Transverse colon (tissue), 4 donors: Measurements from ENCODE around the gene SLC27A4. TPM values are rescaled to one million over a fixed set of nuclear protein-coding genes. Genes with fewer than 3 reads are reported as not detected.
A peak's percentile ranks its signal among the peaks of the same experiment; 100 is the strongest.

Experiments used
- DNase-seq: peaks from one replicate; pipeline ENCODE4 v3.0.0-alpha.2; 2019
- H3K27ac ChIP-seq, 4 donors: fragments of 200-600 bp; sonication (generic); 2 replicates each; pipeline ENCODE4 v1.5.1; 2016 to 2018; ENCODE audit warnings: inconsistent platforms in 4 of 4
- H3K27me3 ChIP-seq: fragments of 200-600 bp; sonication (generic); 2 replicates; pipeline ENCODE4 v1.5.1; 2017; ENCODE audit warnings: inconsistent platforms
- H3K36me3 ChIP-seq, 4 donors: fragments of 200-600 bp; sonication (generic); 2 replicates each; pipeline ENCODE4 v1.5.1; 2017 to 2019; ENCODE audit warnings: inconsistent platforms in 4 of 4
- H3K4me1 ChIP-seq, 4 donors: fragments of 200-600 bp; sonication (generic); 2 replicates each; pipeline ENCODE4 v1.5.1; 2017 to 2020; ENCODE audit warnings: inconsistent platforms in 4 of 4
- H3K4me3 ChIP-seq, 4 donors: fragments of 200-600 bp; sonication (generic); 1 replicate in 1 of 4; 2 replicates in 3 of 4; pipeline versions ENCODE4 v1.5.1 to v1.6.1; 2017 to 2019; ENCODE audit warnings: inconsistent platforms in 4 of 4
- H3K9me3 ChIP-seq, 2 donors: fragments of 200-600 bp; sonication (generic); 2 replicates each; pipeline ENCODE4 v1.5.1; 2017 to 2019; ENCODE audit warnings: inconsistent platforms in 2 of 2
- EP300 ChIP-seq: sonication (generic); formaldehyde crosslinking; IDR thresholded peaks from one replicate; pipeline ENCODE4 v1.6.1; 2017; ENCODE audit warnings: antibody characterized with exemption, low read depth
- POLR2A ChIP-seq: fragments of 450-650 bp; IDR thresholded peaks from one replicate; pipeline ENCODE4 v1.6.1; 2016; ENCODE audit warnings: antibody characterized with exemption, mild to moderate bottlenecking, moderate library complexity
- POLR2AphosphoS5 ChIP-seq, 3 donors: sonication (generic); formaldehyde crosslinking; IDR thresholded peaks; one replicate each; pipeline ENCODE4 v1.6.1; 2016; ENCODE audit warnings: antibody characterized with exemption in 3 of 3
- WGBS, 2 donors: methylation state at CpG; one replicate each; pipeline ENCODE4 v1.1.5; 2018; ENCODE audit warnings: low coverage in 1 of 2; 5-methylcytosine and 5-hydroxymethylcytosine counted together
- in situ Hi-C, 4 donors: fragments of 200-750 bp; cut with MboI; loops; one replicate each; pipeline versions ENCODE4 v1.15.0 to v1.15.1; 2017; ENCODE audit warnings: low sequenced_read_pairs in 3 of 4, low pct_ligation_motif_present in 1 of 4, low pct_unique_long_range_greater_than_20kb in 1 of 4
- intact Hi-C: fragments of 100-400 bp; cut with DNase I; formaldehyde crosslinking; loops from one replicate; pipeline ENCODE4 v1.15.1; 2023; ENCODE audit warnings: low total_unique reads
- total RNA-seq, 4 donors: library from RNA; depleted of rRNA; stranded (reverse); fragments of >200 nt; gene quantifications; one replicate each; pipeline ENCODE4 v1.1.0, GENCODE V29; 2016
- TF ChIP-seq, protein P1 (sequence below), 5 experiments: fragments of 200-600 bp in 3 of 5; fragments of 450-650 bp in 2 of 5; sonication (generic) in 3 of 5; IDR thresholded peaks; 1 replicate in 2 of 5; 2 replicates in 3 of 5; pipeline ENCODE4 v1.5.1; 2016 to 2017; ENCODE audit warnings: antibody characterized with exemption in 5 of 5, inconsistent platforms in 3 of 5, mild to moderate bottlenecking in 2 of 5, moderate library complexity in 1 of 5

Gene SLC27A4
- total RNA-seq, 4 donors from 2014 or later: 26.3 to 92.4 (median 44.2) TPM

DNA sequence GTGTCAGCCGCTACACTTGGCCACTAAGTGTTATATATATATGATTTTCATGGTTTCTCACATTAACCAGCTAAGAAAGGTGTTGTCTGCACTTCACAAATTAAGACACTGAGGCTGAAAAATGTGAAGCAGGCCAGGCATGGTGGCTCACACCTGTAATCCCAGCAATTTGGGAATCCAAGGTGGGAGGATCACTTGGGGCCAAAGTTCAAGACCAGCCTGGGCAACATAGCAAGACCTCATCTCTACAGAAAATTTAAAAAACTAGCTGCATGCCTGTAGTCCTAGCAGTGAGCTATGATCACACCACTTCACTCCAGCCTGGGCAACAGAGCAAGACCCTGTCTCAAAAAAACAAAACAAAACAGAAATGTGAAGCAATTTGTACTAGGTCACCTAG lies 15.9 kb upstream of the SLC27A4 start:
- intact Hi-C loops (no loop called here), in situ Hi-C loops (no loop called here)
- Histone ChIP-seq H3K4me3 (peak overlapping the region in 1 of 4 donors; percentile 98), H3K27ac (no peak overlapping the region), H3K9me3 (no peaks in the 10 kb centered on the region), H3K27me3 (no peaks in the 10 kb centered on the region), H3K36me3 (peaks cover 0 to 11% (median 3%) of the 10 kb centered on the region in 4 donors), H3K4me1 (peaks cover 16 to 28% (median 24%) of the 10 kb centered on the region in 4 donors)
- TF ChIP-seq POLR2A (no peak), POLR2AphosphoS5 (IDR thresholded peaks at IDR 0.05) (no peak), EP300 (no peak)
- DNase-seq: no peak
- WGBS, 2 donors: 86 to 96% methylated on average over 1 of the region's 1 CpG

DNA sequence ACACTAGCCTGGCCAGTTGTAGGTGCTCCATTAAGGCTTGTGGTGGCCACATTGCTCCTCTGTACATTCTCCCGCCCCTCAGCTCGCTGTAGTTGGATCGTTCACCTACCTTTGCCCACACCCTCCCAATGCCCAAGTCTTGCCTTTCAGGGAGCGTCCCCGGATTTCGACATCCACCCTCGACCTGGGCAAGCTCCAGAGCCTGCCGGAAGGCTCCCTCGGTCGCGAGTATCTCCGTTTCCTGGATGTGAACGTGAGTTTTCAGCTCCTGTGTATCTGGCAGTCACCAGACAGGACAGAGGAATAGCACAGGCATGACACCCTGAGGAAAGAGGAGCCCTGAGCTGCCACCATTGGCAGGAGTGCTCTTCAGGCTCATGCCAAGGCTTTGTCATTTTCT lies 14.7 kb upstream of the SLC27A4 start:
- intact Hi-C loops: no loop called here
- Histone ChIP-seq H3K27ac (no peak overlapping the region), H3K4me1 (peaks cover 16 to 29% (median 24%) of the 10 kb centered on the region in 4 donors), H3K9me3 (no peaks in the 10 kb centered on the region), H3K4me3 (no peak overlapping the region), H3K36me3 (peaks cover 0 to 11% (median 3%) of the 10 kb centered on the region in 4 donors), H3K27me3 (no peaks in the 10 kb centered on the region)
- 94% methylated on average over 13 of the region's 13 CpGs; no CpG with 5 or more reads in 1 of the 2 donors for WGBS, 2 donors
- DNase-seq: no peak
- in situ Hi-C loops: no loop called here
- TF ChIP-seq POLR2A (no peak), EP300 (no peak), POLR2AphosphoS5 (IDR thresholded peaks at IDR 0.05) (no peak)
- TF ChIP-seq, protein P1, sequence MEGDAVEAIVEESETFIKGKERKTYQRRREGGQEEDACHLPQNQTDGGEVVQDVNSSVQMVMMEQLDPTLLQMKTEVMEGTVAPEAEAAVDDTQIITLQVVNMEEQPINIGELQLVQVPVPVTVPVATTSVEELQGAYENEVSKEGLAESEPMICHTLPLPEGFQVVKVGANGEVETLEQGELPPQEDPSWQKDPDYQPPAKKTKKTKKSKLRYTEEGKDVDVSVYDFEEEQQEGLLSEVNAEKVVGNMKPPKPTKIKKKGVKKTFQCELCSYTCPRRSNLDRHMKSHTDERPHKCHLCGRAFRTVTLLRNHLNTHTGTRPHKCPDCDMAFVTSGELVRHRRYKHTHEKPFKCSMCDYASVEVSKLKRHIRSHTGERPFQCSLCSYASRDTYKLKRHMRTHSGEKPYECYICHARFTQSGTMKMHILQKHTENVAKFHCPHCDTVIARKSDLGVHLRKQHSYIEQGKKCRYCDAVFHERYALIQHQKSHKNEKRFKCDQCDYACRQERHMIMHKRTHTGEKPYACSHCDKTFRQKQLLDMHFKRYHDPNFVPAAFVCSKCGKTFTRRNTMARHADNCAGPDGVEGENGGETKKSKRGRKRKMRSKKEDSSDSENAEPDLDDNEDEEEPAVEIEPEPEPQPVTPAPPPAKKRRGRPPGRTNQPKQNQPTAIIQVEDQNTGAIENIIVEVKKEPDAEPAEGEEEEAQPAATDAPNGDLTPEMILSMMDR (IDR thresholded peaks at IDR 0.05): no peak

DNA sequence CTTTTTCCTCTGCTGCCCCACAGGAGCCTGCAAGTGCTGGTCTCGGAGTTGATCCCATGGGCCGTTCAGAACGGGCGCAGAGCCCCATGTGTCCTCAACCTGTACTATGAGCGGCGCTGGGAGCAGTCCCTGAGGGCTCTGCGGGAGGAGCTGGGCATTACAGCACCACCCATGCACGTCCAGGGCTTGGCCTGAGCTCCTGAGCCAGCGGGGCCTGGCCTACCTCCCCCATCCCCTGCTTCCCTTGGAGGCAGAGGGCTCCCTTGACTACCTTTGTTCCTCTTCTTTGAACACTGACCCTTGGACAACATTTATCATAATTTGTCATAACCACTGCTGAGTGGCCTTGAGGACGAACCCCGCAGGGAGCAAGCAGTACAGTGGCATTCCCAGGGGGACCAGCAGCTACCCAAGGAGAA lies 6.9 kb upstream of the SLC27A4 start:
- Histone ChIP-seq H3K36me3 (peaks cover 0 to 4% (median 0%) of the 10 kb centered on the region in 4 donors), H3K4me1 (peaks cover 0 to 6% (median 3%) of the 10 kb centered on the region in 4 donors), H3K9me3 (no peaks in the 10 kb centered on the region), H3K4me3 (no peak overlapping the region), H3K27me3 (no peaks in the 10 kb centered on the region), H3K27ac (no peak overlapping the region)
- no peak for TF ChIP-seq POLR2AphosphoS5 (IDR thresholded peaks at IDR 0.05)
- TF ChIP-seq, protein P1 (IDR thresholded peaks at IDR 0.05): no peak
- TF ChIP-seq POLR2A: no peak
- no peak for TF ChIP-seq EP300
- 79% methylated on average over 11 of the region's 11 CpGs; no CpG with 5 or more reads in 1 of the 2 donors for WGBS, 2 donors
- DNase-seq: no peak
- in situ Hi-C loops (no loop called here), intact Hi-C loops (loop anchor here (1.0 to 5.0 kb wide), 2 partner anchors 19 to 1591 kb away; no protein-coding TSS in a partner anchor)

DNA sequence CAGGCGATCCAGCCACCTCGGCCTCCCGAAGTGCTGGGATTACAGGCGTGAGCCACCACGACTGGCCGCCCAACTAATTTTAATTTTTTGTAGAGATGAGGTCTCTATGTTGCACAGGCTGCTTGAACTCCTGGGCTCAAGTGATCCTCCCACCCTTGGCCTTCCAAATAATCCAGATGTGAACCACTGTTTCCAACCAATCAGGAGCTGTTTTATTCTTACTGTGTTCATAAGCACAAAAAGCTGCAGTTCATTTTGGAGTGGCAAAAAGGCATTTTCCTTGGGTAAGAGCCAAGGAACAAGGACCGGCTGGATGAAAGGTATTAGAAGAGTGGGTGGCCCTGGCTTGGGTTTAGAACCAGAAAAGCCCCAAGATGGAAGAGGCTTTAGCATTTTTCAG lies 5.2 kb upstream of the SLC27A4 start:
- no peaks in the 10 kb centered on the region for H3K9me3 ChIP-seq
- WGBS, 2 donors: 80 to 86% methylated on average over 2 to 7 of the region's 7 CpGs
- TF ChIP-seq, protein P1 (IDR thresholded peaks at IDR 0.05): no peak
- no peak for TF ChIP-seq POLR2A
- TF ChIP-seq POLR2AphosphoS5 (IDR thresholded peaks at IDR 0.05): no peak
- TF ChIP-seq EP300: no peak
- in situ Hi-C loops (no loop called here), intact Hi-C loops (no loop called here)
- no peak overlapping the region for H3K27ac ChIP-seq
- H3K4me3 ChIP-seq: no peak overlapping the region
- no peak for DNase-seq
- H3K4me1 ChIP-seq: peaks cover 0 to 6% (median 5%) of the 10 kb centered on the region in 4 donors
- peaks cover 0 to 4% (median 0%) of the 10 kb centered on the region in 4 donors for H3K36me3 ChIP-seq
- H3K27me3 ChIP-seq: no peaks in the 10 kb centered on the region
